DOHH2 (cell line): ENCODE measurements around the gene PLXNA3.

Experiments used
- H3F3A ChIP-seq: fragments of 200-600 bp; sonication (generic), shearing (Covaris generic); 2 replicates; pipeline ENCODE4 v1.6.0; 2016; ENCODE audit warnings: antibody characterized with exemption, mild to moderate bottlenecking; ENCODE audit not compliant: control insufficient read depth, insufficient read depth
- H3K27ac ChIP-seq: fragments of 200-600 bp; sonication (generic); 2 replicates; pipeline ENCODE4 v1.5.1; 2014; ENCODE audit warnings: low read depth, mild to moderate bottlenecking, low read length, moderate library complexity
- H3K27me3 ChIP-seq: fragments of 200-600 bp; sonication (generic); 2 replicates; pipeline ENCODE4 v1.6.1; 2014; ENCODE audit warnings: mild to moderate bottlenecking, low read length, mixed read lengths; ENCODE audit not compliant: control insufficient read depth
- H3K36me3 ChIP-seq: fragments of 200-600 bp; sonication (generic); 2 replicates; pipeline ENCODE4 v1.6.1; 2014; ENCODE audit warnings: mild to moderate bottlenecking, low read length, moderate library complexity, mixed read lengths; ENCODE audit not compliant: control insufficient read depth
- H3K4me1 ChIP-seq: fragments of 200-600 bp; sonication (generic); 2 replicates; pipeline ENCODE4 v1.6.1; 2014; ENCODE audit warnings: mild to moderate bottlenecking, low read length, mixed read lengths; ENCODE audit not compliant: control insufficient read depth
- H3K4me2 ChIP-seq: fragments of 200-600 bp; sonication (generic); 2 replicates; pipeline ENCODE4 v1.6.0; 2014; ENCODE audit warnings: mild to moderate bottlenecking, low read length, moderate library complexity
- H3K4me3 ChIP-seq: fragments of 200-600 bp; sonication (generic); 2 replicates; pipeline ENCODE4 v1.5.1; 2014; ENCODE audit warnings: mild to moderate bottlenecking, low read length, mixed read lengths
- H3K79me2 ChIP-seq: fragments of 200-600 bp; sonication (generic); 2 replicates; pipeline ENCODE4 v1.6.1; 2014; ENCODE audit warnings: mild to moderate bottlenecking, low read length, mixed read lengths; ENCODE audit not compliant: control insufficient read depth
- H3K9me2 ChIP-seq: fragments of 200-600 bp; sonication (generic); replicated peaks from 2 replicates; pipeline ENCODE4 v1.6.1; 2014; ENCODE audit warnings: mild to moderate bottlenecking, low read length, mixed read lengths; ENCODE audit not compliant: control insufficient read depth
- H3K9me3 ChIP-seq: fragments of 200-600 bp; sonication (generic); 2 replicates; pipeline ENCODE4 v1.6.1; 2014; ENCODE audit warnings: antibody characterized with exemption, low read length, mixed read lengths; ENCODE audit not compliant: control insufficient read depth, insufficient read depth
- H4K20me1 ChIP-seq: fragments of 200-600 bp; sonication (generic); 2 replicates; pipeline ENCODE4 v1.6.0; 2014; ENCODE audit warnings: low read depth, mild to moderate bottlenecking, antibody characterized with exemption, low read length, moderate library complexity; ENCODE audit not compliant: control insufficient read depth, insufficient read depth
- CTCF ChIP-seq: fragments of 200-600 bp; sonication (generic); IDR thresholded peaks from one replicate; pipeline ENCODE4 v1.5.1; 2014; ENCODE audit warnings: antibody characterized with exemption, mild to moderate bottlenecking, low read depth, low read length; ENCODE audit not compliant: poor library complexity, severe bottlenecking
- EZH2phosphoT487 ChIP-seq: fragments of 200-600 bp; sonication (generic); IDR thresholded peaks from 2 replicates; pipeline ENCODE4 v1.6.1; 2017; ENCODE audit warnings: borderline replicate concordance, mild to moderate bottlenecking, antibody characterized with exemption, low read length, moderate library complexity, mixed read lengths

Gene PLXNA3

DNA sequence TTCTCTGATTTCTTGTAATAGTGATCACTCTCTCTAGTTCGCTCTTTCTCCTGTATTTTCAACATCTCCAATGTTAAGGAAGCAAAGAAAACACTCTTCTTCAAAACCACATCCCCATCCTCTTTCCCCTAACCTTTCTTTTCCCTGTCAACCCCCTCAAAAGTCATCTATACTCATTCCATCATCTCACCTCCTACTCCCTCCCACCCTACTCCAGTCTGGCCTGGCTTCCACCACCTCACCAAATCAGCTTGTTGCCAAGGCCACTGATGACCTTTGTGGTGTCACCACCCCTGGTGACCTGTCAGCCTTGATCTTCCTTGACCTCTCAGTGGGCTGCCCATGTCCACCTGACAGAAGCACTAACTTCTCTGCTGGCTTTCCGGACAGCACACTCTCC, 55.6 kb downstream of the PLXNA3 start:
- Histone ChIP-seq H3K36me3 (peaks cover 15% of the 10 kb centered on the region; the same call in 1 of the 2 replicates), H3K79me2 (peaks cover 16% of the 10 kb centered on the region), H3K27ac (no peak overlapping the region), H3K4me2 (no peak overlapping the region), H3K9me2 (no peaks in the 10 kb centered on the region), H3F3A (no peaks in the 10 kb centered on the region), H3K27me3 (no peaks in the 10 kb centered on the region), H3K4me3 (no peak overlapping the region), H3K9me3 (no peaks in the 10 kb centered on the region), H3K4me1 (peaks cover 17% of the 10 kb centered on the region), H4K20me1 (no peaks in the 10 kb centered on the region)
- TF ChIP-seq CTCF: no peak
- no peak for TF ChIP-seq EZH2phosphoT487

GRCh38 chrX:154515090-154515965, 57.2 kb downstream of the PLXNA3 start:
- Histone ChIP-seq H3K9me2 (no peaks in the 10 kb centered on the region), H3K4me1 (peaks cover 17% of the 10 kb centered on the region), H3K27ac (peak overlapping the region; percentile 35), H3K79me2 (peaks cover 16% of the 10 kb centered on the region), H3K9me3 (no peaks in the 10 kb centered on the region), H3K4me2 (peak overlapping the region; percentile 89), H3K4me3 (peak overlapping the region; percentile 84), H3F3A (no peaks in the 10 kb centered on the region), H3K36me3 (peaks cover 7% of the 10 kb centered on the region; the same call in 1 of the 2 replicates), H4K20me1 (no peaks in the 10 kb centered on the region), H3K27me3 (no peaks in the 10 kb centered on the region)
- TF ChIP-seq EZH2phosphoT487 (no peak), CTCF (no peak)

GRCh38 chrX:154515966-154516655, 58.0 kb downstream of the PLXNA3 start, which contains the start of gene FAM3A:
Gene FAM3A, minus strand, starts transcription at chrX:154516232. Its CDS starts 460 bp downstream, at chrX:154515772.
- peak within 1 kb of the TSS; percentile 35 for H3K27ac ChIP-seq
- no peaks in the 10 kb centered on the region for H4K20me1 ChIP-seq
- H3K9me3 ChIP-seq: no peaks in the 10 kb centered on the region

More at GRCh38 chrX:154515966-154516655, 58.0 kb downstream of the PLXNA3 start, which contains the start of gene FAM3A:
- no peaks in the 10 kb centered on the region for H3K27me3 ChIP-seq
- peaks cover 16% of the 10 kb centered on the region for H3K79me2 ChIP-seq
- H3K9me2 ChIP-seq: no peaks in the 10 kb centered on the region
- peaks cover 17% of the 10 kb centered on the region for H3K4me1 ChIP-seq
- H3F3A ChIP-seq: no peaks in the 10 kb centered on the region
- H3K36me3 ChIP-seq: peaks cover 4% of the 10 kb centered on the region; the same call in 1 of the 2 replicates
- H3K4me3 ChIP-seq: peak within 1 kb of the TSS; percentile 84
- TF ChIP-seq CTCF (no peak), EZH2phosphoT487 (no peak)
- H3K4me2 ChIP-seq: peak within 1 kb of the TSS; percentile 91
